ENCODE data around the gene POU2F3. TPM values are rescaled to one million over a fixed set of nuclear protein-coding genes. Genes with fewer than 3 reads are reported as not detected.

POU2F3 gene
- total and polyA plus RNA-seq, 7 donors: not detected

GRCh38 chr11:120198403-120198786 lies 41.5 kb upstream of the POU2F3 start:
- intact Hi-C loops (cut with DNase I): no loop called here
- no peak overlapping the region for H3K27ac ChIP-seq
- WGBS, 3 donors: 58 to 67% (median 61%) methylated on average over 5 of the region's 5 CpGs
- H3K4me3 ChIP-seq: no peak overlapping the region
- no peaks in the 10 kb centered on the region for H3K36me3 ChIP-seq (ENCODE audit: insufficient read depth in 1 of 2, low read depth in 1 of 2)
- DNase-seq (peak in 1 of 2 donors; percentile 7), ATAC-seq (no peak)
- no peak for TF ChIP-seq CTCF (IDR thresholded peaks at IDR 0.05)
- no peaks in the 10 kb centered on the region for H3K27me3 ChIP-seq (ENCODE audit: insufficient read depth in 3 of 3, low read length in 2 of 3)
- H3K4me1 ChIP-seq: no peaks in the 10 kb centered on the region
- no peaks in the 10 kb centered on the region for H3K9me3 ChIP-seq

- intact Hi-C loops (cut with DNase I): no loop called here
- DNase-seq: peak in 1 of 2 donors; percentile 40
- Histone ChIP-seq H3K4me1 (no peaks in the 10 kb centered on the region), H3K4me3 (no peak overlapping the region), H3K27ac (no peak overlapping the region), H3K36me3 (ENCODE audit: insufficient read depth in 1 of 2, low read depth in 1 of 2) (no peaks in the 10 kb centered on the region), H3K27me3 (ENCODE audit: insufficient read depth in 3 of 3, low read length in 2 of 3) (no peaks in the 10 kb centered on the region), H3K9me3 (no peaks in the 10 kb centered on the region)
- peak in 1 of 4 donors; percentile 28 for ATAC-seq
- WGBS, 3 donors: 84 to 91% (median 85%) methylated on average over 9 of the region's 9 CpGs
- TF ChIP-seq CTCF (IDR thresholded peaks at IDR 0.05): no peak
Observed at GRCh38 chr11:120198787-120199469, 41.0 kb upstream of the POU2F3 start.

- TF ChIP-seq CTCF (IDR thresholded peaks at IDR 0.05): no peak
- Histone ChIP-seq H3K9me3 (no peaks in the 10 kb centered on the region), H3K27ac (no peak overlapping the region), H3K36me3 (ENCODE audit: insufficient read depth in 1 of 2, low read depth in 1 of 2) (no peaks in the 10 kb centered on the region), H3K4me1 (no peaks in the 10 kb centered on the region), H3K27me3 (ENCODE audit: insufficient read depth in 3 of 3, low read length in 2 of 3) (no peaks in the 10 kb centered on the region), H3K4me3 (no peak overlapping the region)
- no peak for ATAC-seq
- intact Hi-C loops (cut with DNase I): no loop called here
- DNase-seq: no peak
- 86 to 92% (median 88%) methylated on average over 9 of the region's 9 CpGs for WGBS, 3 donors
Observed at GRCh38 chr11:120199613-120200012, 40.3 kb upstream of the POU2F3 start.

GRCh38 chr11:120200677-120201076 lies 39.3 kb upstream of the POU2F3 start:
- DNase-seq: peak in 1 of 2 donors; percentile 12
- peaks cover 0 to 5% (median 0%) of the 10 kb centered on the region in 3 donors for H3K27me3 ChIP-seq (ENCODE audit: insufficient read depth in 3 of 3, low read length in 2 of 3)
- TF ChIP-seq CTCF (IDR thresholded peaks at IDR 0.05): no peak
- no peak overlapping the region for H3K27ac ChIP-seq
- H3K4me1 ChIP-seq: no peaks in the 10 kb centered on the region
- no peaks in the 10 kb centered on the region for H3K9me3 ChIP-seq
- no peak for ATAC-seq
- no peak overlapping the region for H3K4me3 ChIP-seq
- intact Hi-C loops (cut with DNase I): no loop called here
- H3K36me3 ChIP-seq (ENCODE audit: insufficient read depth in 1 of 2, low read depth in 1 of 2): no peaks in the 10 kb centered on the region
- 71 to 86% (median 73%) methylated on average over 1 of the region's 1 CpG for whole genome bisulfite sequencing, 3 donors

GRCh38 chr11:120201653-120202052 lies 38.3 kb upstream of the POU2F3 start:
- no peak overlapping the region for H3K4me3 ChIP-seq
- no peak for DNase-seq

More at GRCh38 chr11:120201653-120202052, 38.3 kb upstream of the POU2F3 start:
- Histone ChIP-seq H3K4me1 (no peaks in the 10 kb centered on the region), H3K27me3 (ENCODE audit: insufficient read depth in 3 of 3, low read length in 2 of 3) (peaks cover 0 to 13% (median 0%) of the 10 kb centered on the region in 3 donors), H3K27ac (no peak overlapping the region), H3K9me3 (no peaks in the 10 kb centered on the region), H3K36me3 (ENCODE audit: insufficient read depth in 1 of 2, low read depth in 1 of 2) (no peaks in the 10 kb centered on the region)
- no peak for TF ChIP-seq CTCF (IDR thresholded peaks at IDR 0.05)
- intact Hi-C loops (cut with DNase I): no loop called here
- ATAC-seq: no peak
- WGBS, 3 donors: 76 to 82% (median 78%) methylated on average over 3 of the region's 3 CpGs
